HG03460 (cell line): ENCODE results near the gene CAMKMT.
"Not testable (repeated sequence)": the region's sequence is repeated elsewhere in the genome, so short reads cannot be mapped to it uniquely, and the experiment has no call there.

Experiments
- ATAC-seq: cut with Tn5 transposase; IDR thresholded peaks from one replicate; pipeline ENCODE4 v1.9.1; 2021; ENCODE audit not compliant: unreplicated experiment

Gene CAMKMT

GRCh38 chr2:44580875-44581515, 219.2 kb downstream of the CAMKMT start:
- no peak for ATAC-seq

- no peak for ATAC-seq
These were observed 220.7 kb downstream of the CAMKMT start for GRCh38 chr2:44582363-44583008.

- not testable (repeated sequence) for ATAC-seq
These were observed 233.9 kb downstream of the CAMKMT start for GRCh38 chr2:44595615-44596014.

GRCh38 chr2:44596537-44597320, 235.0 kb downstream of the CAMKMT start:
- peak; percentile 57 for ATAC-seq

GRCh38 chr2:44598330-44599119, 236.8 kb downstream of the CAMKMT start:
- no peak for ATAC-seq

- no peak for ATAC-seq
These were observed 237.4 kb downstream of the CAMKMT start for GRCh38 chr2:44599130-44599529.

- ATAC-seq = no peak
These were observed 240.7 kb downstream of the CAMKMT start for GRCh38 chr2:44602446-44602845.

- ATAC-seq = no peak
These were observed 243.8 kb downstream of the CAMKMT start for GRCh38 chr2:44605511-44605910.

- ATAC-seq = no peak
These were observed 250.5 kb downstream of the CAMKMT start for GRCh38 chr2:44612276-44612675.

- no peak for ATAC-seq
These were observed 253.2 kb downstream of the CAMKMT start for GRCh38 chr2:44614940-44615339.

- no peak for ATAC-seq
These were observed 254.3 kb downstream of the CAMKMT start for GRCh38 chr2:44615950-44616518.

- ATAC-seq = no peak
These were observed 255.0 kb downstream of the CAMKMT start for GRCh38 chr2:44616667-44617155.

- ATAC-seq = no peak
These were observed 256.7 kb downstream of the CAMKMT start for GRCh38 chr2:44618251-44619023.

- no peak for ATAC-seq
These were observed 258.6 kb downstream of the CAMKMT start for GRCh38 chr2:44620189-44620990.

- no peak for ATAC-seq
These were observed 262.0 kb downstream of the CAMKMT start for GRCh38 chr2:44623622-44624351.

GRCh38 chr2:44628297-44628696, 266.6 kb downstream of the CAMKMT start:
- no peak for ATAC-seq

- ATAC-seq = no peak
These were observed 271.4 kb downstream of the CAMKMT start for GRCh38 chr2:44632931-44633689.

- no peak for ATAC-seq
These were observed 274.0 kb downstream of the CAMKMT start for GRCh38 chr2:44635725-44636124.
